Jurkat, Clone E6-1 (cell line): ENCODE results near the gene ACKR3.

Source experiments
- DNase-seq: peaks from one replicate; pipeline ENCODE4 v3.0.0-alpha.2; 2011; ENCODE audit warnings: low read depth, low spot score
- H3K4me3 ChIP-seq: 2 replicates; pipeline ENCODE4 v1.5.1; 2011; ENCODE audit warnings: mild to moderate bottlenecking, low read length, control low read depth, moderate library complexity

Gene ACKR3

DNA sequence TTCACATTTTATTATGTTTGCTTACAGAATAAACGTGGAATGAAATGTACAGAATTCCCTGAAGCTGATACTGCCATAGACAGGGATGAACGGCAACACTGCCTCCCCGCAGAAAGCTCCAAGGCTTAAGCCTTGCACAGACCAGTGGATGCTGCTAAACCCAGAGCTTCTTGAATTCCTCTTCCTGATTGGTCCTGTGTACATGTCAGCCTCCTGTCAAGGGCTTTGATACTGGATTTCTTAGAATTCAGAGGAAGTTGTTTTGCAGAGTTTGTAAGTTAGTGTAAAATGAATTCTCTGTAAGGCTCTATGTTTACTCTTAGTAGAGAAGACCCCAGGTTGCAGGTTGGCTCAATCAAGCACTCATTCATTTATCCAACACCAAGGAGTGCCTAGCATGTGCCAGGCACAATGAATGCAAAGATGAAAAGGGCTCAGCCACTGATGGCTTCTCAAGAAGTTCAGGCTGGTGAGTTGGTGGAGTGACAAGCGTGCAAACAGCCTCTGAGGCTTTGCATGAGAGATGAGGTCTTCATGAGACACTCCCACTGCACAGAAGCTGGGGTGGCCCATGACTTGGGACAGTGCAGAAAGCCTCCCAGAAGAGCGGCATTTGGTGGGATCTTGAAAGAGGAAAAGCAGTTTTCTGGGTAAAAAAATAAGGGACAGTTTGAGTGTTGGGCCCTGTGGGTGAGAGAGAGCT lies 50.4 kb downstream of the ACKR3 start:
- DNase-seq = no peak
- H3K4me3 ChIP-seq = no peak overlapping the region

DNA sequence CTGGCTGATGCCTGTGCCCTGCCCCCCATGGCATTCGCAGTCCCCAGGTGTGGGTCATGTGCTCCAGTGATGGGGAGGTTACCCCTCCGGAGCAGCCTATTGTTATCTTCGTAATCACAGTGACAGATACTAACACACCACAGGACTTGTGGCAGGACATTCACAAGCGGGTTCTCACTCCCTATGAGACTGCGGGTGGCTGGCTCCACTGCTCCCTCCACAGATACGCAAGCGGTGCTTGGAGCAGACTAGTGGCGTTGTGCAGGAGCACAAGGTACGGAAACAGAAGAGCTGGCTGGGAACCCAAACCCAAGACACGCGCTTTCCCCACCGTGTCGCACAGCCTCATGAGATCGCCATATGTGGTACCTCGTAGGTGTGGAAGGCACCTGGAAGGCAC lies 52.2 kb downstream of the ACKR3 start:
- H3K4me3 ChIP-seq = no peak overlapping the region
- DNase-seq = no peak

DNA sequence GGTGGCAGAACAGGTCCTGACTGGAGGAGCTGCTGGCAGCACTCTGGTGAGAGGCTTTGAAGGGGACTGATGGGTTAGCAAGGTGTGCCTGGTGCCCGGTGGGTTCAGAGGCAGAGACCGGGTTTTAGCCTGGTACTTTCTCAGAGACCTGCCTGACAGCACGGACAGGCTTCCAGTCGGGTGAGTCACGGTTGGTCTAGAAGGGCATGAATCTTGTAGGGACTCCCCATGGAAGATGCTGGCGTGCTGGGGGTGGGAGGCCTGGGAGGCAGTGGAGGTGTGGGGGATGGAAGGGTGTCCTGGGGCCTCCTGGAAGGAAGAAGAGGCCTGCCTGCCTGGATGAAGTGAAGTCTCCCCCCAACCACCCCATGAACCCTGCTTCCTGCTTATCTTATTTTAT lies 52.6 kb downstream of the ACKR3 start:
- no peak overlapping the region for H3K4me3 ChIP-seq
- DNase-seq = no peak

DNA sequence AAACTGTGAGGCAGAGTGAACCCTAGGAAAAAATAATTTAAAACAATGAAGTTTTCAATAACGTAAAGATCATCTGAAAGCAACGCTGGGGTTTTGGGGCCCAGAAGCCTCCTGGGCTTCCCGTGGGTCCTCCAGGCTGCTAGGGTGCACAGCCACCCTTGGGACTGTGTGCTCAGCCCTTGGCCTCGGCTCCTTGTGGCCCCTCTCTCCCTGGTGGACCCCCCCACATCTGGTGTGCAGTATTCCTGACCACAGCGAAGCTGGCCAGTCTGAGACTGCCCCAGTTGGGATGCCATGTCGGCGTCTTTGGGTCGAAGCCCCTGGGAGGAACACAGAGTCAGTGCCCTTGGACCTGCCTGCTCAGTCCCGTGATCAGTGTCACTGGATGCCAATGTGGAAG lies 53.0 kb downstream of the ACKR3 start:
- DNase-seq = no peak

DNA sequence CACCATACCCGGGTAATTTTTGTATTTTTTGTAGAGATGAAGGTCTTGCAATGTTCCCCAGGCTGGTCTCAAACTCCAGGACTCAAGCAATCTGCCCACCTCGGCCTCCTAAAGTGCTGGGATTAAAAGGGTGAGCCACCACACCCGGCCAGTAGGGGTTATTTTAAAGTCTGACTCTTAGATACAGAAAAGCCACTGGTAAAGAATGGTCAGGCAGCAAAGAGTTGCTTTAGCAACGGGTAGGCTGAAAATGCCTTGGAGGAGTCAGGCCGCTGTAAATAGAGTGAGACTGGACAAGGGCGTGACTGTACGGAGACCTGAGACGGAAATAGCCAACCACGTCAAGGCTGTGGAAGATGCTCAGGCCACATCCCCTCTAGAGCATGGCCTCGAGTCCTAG lies 54.2 kb downstream of the ACKR3 start:
- no peak for DNase-seq

More for the DNA sequence above, 53.0 kb downstream of the ACKR3 start:
- H3K4me3 ChIP-seq = no peak overlapping the region

DNA sequence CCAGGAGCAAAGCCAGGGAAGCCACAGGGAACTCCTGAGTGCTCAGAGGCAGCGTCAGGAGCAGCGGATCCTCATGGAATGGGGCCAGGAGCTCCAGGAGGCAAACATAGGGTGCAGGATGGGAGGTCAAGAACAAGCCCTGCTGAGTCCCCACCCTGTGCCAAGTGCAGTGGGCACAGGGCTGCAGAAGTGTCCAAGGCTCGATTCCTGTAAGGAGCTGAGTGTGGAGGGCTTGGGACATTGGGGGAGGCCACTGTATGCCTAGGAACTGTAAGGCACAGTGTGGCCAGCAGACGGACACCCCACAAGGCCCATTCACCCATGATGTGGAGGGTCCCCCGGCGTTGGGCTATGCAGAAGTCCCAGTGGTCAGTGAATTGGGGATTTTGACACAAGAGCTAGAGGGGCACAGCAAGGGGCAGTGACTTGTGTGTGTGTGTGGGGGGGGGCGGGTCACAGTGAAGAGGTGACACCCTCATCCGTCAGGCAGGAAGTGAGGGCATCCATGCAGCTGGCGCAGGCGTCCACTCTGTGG lies 55.6 kb downstream of the ACKR3 start:
- no peak overlapping the region for H3K4me3 ChIP-seq
- no peak for DNase-seq

More for the DNA sequence above, 54.2 kb downstream of the ACKR3 start:
- H3K4me3 ChIP-seq = no peak overlapping the region

DNA sequence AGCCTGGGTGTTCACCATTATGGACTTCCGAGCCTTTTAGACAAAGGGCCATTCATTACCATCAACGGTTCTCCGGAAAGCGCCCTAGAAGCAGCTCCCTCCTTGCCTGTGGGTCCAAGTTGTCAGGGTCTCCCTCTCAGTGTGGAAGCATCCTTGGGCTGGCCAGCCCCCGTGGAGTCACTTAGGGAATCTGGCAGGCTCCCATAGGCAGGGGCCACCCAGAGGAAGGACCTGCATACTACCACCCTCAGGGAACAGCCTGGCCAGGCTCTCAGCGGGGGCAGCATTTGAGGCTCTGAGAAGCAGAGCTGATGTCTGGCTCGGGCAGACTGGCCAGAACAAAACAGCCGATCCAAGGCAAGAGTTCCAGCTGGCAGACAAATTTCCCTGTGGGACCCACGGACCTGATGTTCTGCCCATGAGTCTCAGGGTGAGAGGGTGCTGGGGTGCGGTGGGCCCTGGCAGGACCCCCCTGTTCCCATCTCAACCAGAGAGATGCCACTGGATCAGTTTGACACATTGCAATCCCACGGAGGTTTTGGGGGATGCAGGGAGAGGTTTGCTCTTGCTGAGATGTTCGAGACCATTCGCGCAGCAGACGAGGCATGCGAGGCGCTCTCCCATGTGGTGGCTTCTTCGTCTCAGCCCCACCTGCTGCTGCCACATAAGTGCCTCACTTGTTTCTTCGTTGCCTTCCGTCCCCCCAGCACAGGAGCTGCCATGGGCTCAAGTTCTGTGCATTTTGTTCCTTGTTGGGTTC lies 56.9 kb downstream of the ACKR3 start:
- no peak for DNase-seq
- no peak overlapping the region for H3K4me3 ChIP-seq

DNA sequence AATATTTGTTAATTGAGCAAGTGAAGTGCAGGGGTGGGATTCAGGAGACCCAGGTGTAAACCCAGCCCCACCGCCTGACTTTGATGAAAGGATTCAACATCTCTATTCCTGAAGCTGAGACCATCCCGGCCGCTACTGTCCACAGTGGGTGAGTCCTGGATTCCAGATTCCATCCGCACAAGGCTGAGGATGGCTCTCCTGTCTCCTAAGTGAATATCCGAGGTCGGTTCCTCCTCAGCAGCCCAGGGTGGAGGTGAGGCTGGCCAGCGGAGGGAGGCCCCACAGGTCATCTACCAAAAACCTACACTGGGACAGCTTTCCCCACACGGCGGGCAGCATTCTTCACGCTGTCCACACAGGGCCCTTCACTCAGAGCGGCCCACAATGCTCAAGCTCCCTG lies 57.6 kb downstream of the ACKR3 start:
- no peak overlapping the region for H3K4me3 ChIP-seq
- no peak for DNase-seq

DNA sequence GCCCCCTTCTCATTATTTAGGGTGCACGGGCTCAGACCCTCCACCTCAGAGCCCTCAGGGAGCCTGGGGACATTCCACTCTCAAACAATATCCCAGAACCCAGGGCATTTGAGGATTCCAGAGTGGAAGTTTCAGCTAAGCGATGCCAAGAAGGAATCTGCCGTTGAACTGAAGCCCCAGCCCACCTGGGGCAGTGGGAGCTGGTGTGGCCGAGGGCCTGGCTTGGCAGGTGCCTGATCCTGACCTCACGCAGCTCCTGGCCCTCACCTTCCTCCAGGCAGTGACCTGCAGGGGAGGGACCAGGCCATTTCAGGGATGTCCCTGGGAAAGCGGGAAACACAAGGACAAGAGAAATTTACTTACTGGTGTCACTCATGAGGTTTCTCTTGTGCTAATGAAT lies 58.2 kb downstream of the ACKR3 start:
- H3K4me3 ChIP-seq = no peak overlapping the region
- DNase-seq = no peak

DNA sequence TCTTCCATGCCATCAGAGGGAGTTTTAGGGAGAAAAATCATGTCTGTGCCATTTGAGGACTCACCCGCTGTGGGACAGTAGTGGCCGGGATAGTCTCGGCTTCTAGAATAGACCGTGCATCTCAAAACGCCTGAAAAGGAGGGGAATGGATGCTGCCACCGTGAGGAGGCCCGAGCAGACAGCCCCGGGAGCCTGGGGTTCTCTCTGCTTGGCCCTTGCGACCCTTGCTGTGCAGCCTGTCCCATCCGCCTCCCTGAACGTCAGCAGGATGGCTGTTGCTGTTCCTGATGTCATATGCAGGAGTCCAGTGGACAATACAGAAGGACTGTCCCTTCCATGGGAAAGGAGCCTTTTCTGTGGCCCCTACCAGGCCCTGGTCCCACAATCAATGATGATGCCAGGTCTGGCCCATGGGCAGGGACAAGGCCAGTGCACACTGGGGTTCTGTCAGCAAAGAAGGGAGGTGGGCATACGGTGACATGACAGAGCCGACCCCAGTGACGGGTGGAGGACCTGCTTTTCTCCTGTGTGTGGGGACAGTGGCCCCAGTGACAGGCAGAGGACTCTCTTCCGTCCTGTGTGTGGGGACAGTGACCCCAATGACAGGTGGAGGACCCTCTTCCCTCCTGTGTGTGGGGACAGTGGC lies 58.8 kb downstream of the ACKR3 start:
- no peak overlapping the region for H3K4me3 ChIP-seq
- DNase-seq = no peak

DNA sequence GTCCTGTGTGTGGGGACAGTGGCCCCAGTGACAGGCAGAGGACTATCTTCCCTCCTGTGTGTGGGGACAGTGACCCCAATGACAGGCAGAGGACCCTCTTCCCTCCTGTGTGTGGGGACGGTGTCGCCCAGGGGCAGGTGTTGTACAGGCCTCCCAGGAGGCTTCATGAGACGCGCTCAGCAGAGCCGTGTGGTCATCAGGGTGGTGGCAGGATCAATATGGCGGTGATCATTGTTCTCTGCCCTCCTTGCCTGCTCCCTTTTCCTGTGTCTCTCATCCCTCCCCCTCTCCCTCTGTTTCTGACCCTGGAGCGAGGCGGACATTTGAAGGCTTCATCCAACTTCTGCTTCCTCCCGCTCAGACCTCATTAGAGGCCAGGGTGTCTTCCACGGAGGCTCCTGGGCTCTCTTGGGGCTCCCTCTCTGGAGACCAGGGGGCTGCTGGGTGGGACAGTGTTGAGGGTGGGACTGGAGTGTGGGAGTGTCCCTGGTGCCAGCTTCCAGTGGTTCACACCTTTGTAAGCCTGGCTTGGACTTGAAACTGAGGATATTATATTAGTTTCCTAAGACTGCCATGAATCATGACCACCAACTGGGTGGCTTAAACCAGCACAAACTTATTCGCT lies 59.5 kb downstream of the ACKR3 start:
- no peak for DNase-seq
- H3K4me3 ChIP-seq = no peak overlapping the region

DNA sequence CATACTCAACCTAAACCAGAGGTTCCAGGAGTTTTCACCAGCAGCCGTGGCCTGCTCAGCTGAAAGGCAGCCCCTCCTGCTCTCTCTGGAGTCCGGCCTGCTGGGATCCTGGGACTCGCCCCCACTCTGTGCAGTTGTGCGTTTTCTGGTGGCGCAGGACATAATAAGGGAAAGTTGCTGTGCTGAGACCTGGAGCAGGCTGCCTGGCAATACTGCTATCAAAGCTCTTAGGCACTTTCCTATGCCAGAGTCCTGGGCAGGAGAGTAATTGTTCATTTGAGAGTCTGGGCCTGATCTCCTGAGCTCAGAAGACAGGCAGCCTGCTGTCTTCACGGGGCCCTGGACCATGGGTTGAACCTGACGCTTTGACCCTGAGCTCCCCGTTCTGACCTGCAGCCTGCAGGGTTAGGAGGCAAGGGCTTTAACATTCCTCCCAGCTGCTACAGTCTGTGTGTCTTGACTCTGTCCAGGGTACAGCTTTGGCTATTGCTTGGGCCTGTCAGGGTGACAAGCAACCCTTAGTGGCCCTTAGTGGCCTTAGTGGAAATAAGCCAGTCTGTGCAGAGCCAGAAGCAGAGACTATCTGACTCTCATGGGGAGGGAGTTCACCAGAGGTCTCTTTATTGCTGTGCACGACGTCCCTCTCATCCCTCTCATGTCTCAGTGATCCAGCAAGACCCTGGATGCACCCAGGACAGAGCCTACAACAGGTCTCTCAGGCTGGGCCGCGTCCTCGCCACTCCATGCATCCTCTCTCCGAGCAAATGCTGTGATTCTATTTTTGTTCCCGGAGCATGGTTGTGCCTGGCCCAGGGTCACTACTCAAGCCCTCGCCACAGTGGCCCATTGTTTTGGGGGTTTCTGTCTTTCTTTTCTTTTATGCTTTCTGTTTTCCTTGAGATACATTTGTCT lies 60.6 kb downstream of the ACKR3 start:
- no peak for DNase-seq
- no peak overlapping the region for H3K4me3 ChIP-seq

DNA sequence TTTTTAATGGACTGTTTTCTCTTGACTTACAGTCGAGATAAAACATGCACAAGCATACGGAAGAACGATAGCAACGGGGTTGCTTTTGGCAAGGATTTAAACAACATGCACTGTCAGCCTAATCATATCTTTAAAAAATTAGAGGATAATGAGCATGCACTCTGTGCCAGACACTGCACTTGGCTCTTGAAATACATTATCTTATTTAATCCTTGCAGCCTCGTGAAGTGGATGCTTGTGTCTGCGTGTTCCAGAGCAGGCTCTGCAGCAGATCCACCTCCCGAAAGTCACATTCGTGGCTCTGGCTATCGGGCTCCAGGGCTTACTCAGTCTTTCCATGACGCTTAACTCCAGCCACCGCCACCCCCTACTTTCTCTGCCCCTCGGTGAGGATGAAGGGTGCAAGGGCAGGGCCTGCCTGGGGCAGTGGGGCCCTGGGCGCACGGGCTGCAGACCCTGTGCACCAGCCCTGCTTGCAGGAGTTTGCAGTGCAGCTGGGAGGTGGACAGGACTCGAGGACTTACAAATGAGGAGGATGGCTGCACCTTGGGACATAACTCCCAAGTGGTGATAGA lies 61.7 kb downstream of the ACKR3 start:
- no peak for DNase-seq
- no peak overlapping the region for H3K4me3 ChIP-seq

DNA sequence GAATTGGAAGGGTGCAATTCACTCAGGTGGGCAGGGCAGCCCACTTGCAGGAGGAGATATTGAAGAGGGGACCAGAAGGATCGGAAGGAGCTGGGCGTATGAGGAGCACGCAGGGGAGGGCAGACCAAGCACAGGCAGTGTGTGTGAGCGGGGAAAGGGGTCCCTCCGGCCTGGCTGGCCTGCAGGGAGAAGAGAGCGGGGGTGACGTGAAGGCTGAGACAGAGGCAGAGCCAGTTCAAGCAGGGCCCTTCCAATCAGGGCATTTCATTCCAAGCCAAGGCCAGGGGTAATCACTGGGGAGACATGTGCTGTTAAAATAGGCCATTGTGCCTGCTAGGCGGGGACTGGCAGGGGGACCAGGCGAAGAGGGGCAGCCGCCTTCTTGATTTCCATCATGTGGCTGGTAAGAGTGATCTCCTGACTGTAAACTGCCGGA lies 62.2 kb downstream of the ACKR3 start:
- DNase-seq = no peak
- no peak overlapping the region for H3K4me3 ChIP-seq
